Vagina (tissue), 2 donors: ENCODE measurements around the gene FRMPD4. TPM values are rescaled to one million over a fixed set of nuclear protein-coding genes. Genes with fewer than 3 reads are reported as not detected.

Experiments used
- DNase-seq, 2 donors: peaks; one replicate each; pipeline ENCODE4 v3.0.0-alpha.2; 2017; ENCODE audit errors: extremely low spot score in 2 of 2
- H3K27ac ChIP-seq: fragments of 200-600 bp; sonication (generic); one replicate; pipeline ENCODE4 v1.5.1; 2019
- H3K27me3 ChIP-seq: fragments of 200-600 bp; sonication (generic); one replicate; pipeline ENCODE4 v1.5.1; 2019
- H3K36me3 ChIP-seq, 2 donors: fragments of 200-600 bp; sonication (generic); one replicate each; pipeline ENCODE4 v1.5.1; 2017 to 2019
- H3K4me1 ChIP-seq: fragments of 200-600 bp; sonication (generic); one replicate; pipeline ENCODE4 v1.5.1; 2019
- H3K4me3 ChIP-seq, 2 donors: fragments of 200-600 bp; sonication (generic); 1 replicate in 1 of 2; 2 replicates in 1 of 2; pipeline ENCODE4 v1.5.1; 2016 to 2019
- H3K9me3 ChIP-seq: fragments of 200-600 bp; sonication (generic); one replicate; pipeline ENCODE4 v1.5.1; 2019
- CTCF ChIP-seq, 3 experiments: fragments of 450-650 bp in 2 of 3; fragments of 200-600 bp in 1 of 3; sonication (generic) in 1 of 3; IDR thresholded peaks; one replicate each; pipeline ENCODE4 v1.5.1; 2017 to 2019; ENCODE audit warnings: antibody characterized with exemption in 3 of 3, mild to moderate bottlenecking in 2 of 3, moderate library complexity in 2 of 3
- POLR2A ChIP-seq, 2 donors: fragments of 450-650 bp; IDR thresholded peaks; one replicate each; pipeline ENCODE4 v1.6.1; 2017; ENCODE audit warnings: antibody characterized with exemption in 2 of 2, mild to moderate bottlenecking in 2 of 2, moderate library complexity in 2 of 2
- POLR2AphosphoS5 ChIP-seq, 2 donors: sonication (generic); formaldehyde crosslinking; IDR thresholded peaks; one replicate each; pipeline ENCODE4 v1.9.0; 2017; ENCODE audit warnings: antibody characterized with exemption in 2 of 2, mild to moderate bottlenecking in 2 of 2, low read depth in 1 of 2; ENCODE audit not compliant: insufficient read depth in 1 of 2
- intact Hi-C: fragments of 100-400 bp; cut with DNase I; formaldehyde crosslinking; loops from one replicate; pipeline ENCODE4 v1.15.1; 2023
- total RNA-seq: library from RNA; depleted of rRNA; stranded (reverse); fragments of >200 nt; gene quantifications from one replicate; pipeline ENCODE4 v1.2.3, GENCODE V29; 2016

FRMPD4 gene
- total RNA-seq, 1 donor from 2014 or later, result not detected

- no peak overlapping the region for H3K27ac ChIP-seq
- intact Hi-C loops, result no loop called here
- TF ChIP-seq CTCF (IDR thresholded peaks at IDR 0.05) (no peak), POLR2AphosphoS5 (IDR thresholded peaks at IDR 0.05; ENCODE audit: insufficient read depth in 1 of 2, low read depth in 1 of 2) (no peak), POLR2A (IDR thresholded peaks at IDR 0.05) (no peak)
- no peak for DNase-seq
- no peaks in the 10 kb centered on the region for H3K4me1 ChIP-seq
- no peak overlapping the region for H3K4me3 ChIP-seq
- no peaks in the 10 kb centered on the region for H3K27me3 ChIP-seq
- no peaks in the 10 kb centered on the region for H3K9me3 ChIP-seq
- H3K36me3 ChIP-seq, result no peaks in the 10 kb centered on the region
Observed at GRCh38 chrX:12390301-12390700, 252.0 kb downstream of the FRMPD4 start.

- H3K4me3 ChIP-seq, result no peak overlapping the region
- no peaks in the 10 kb centered on the region for H3K36me3 ChIP-seq
- TF ChIP-seq POLR2A (IDR thresholded peaks at IDR 0.05) (no peak), POLR2AphosphoS5 (IDR thresholded peaks at IDR 0.05; ENCODE audit: insufficient read depth in 1 of 2, low read depth in 1 of 2) (no peak), CTCF (IDR thresholded peaks at IDR 0.05) (no peak)
- DNase-seq, result no peak
- no peaks in the 10 kb centered on the region for H3K9me3 ChIP-seq
- H3K27ac ChIP-seq, result no peak overlapping the region
- no peaks in the 10 kb centered on the region for H3K27me3 ChIP-seq
- no peaks in the 10 kb centered on the region for H3K4me1 ChIP-seq
- intact Hi-C loops, result no loop called here
Observed at GRCh38 chrX:12396584-12396983, 258.3 kb downstream of the FRMPD4 start.

- no peaks in the 10 kb centered on the region for H3K9me3 ChIP-seq
- intact Hi-C loops, result no loop called here
- no peak overlapping the region for H3K27ac ChIP-seq
- H3K4me3 ChIP-seq, result no peak overlapping the region
- no peak for DNase-seq
- H3K4me1 ChIP-seq, result no peaks in the 10 kb centered on the region
- no peaks in the 10 kb centered on the region for H3K36me3 ChIP-seq
- no peak for TF ChIP-seq POLR2AphosphoS5 (IDR thresholded peaks at IDR 0.05; ENCODE audit: insufficient read depth in 1 of 2, low read depth in 1 of 2)
- no peak for TF ChIP-seq CTCF (IDR thresholded peaks at IDR 0.05)
- no peak for TF ChIP-seq POLR2A (IDR thresholded peaks at IDR 0.05)
- no peaks in the 10 kb centered on the region for H3K27me3 ChIP-seq
Observed at GRCh38 chrX:12400218-12400617, 261.9 kb downstream of the FRMPD4 start.

- intact Hi-C loops, result no loop called here
- no peak for TF ChIP-seq POLR2A (IDR thresholded peaks at IDR 0.05)
- no peak for TF ChIP-seq POLR2AphosphoS5 (IDR thresholded peaks at IDR 0.05; ENCODE audit: insufficient read depth in 1 of 2, low read depth in 1 of 2)
- TF ChIP-seq CTCF (IDR thresholded peaks at IDR 0.05), result no peak
- Histone ChIP-seq H3K36me3 (no peaks in the 10 kb centered on the region), H3K27me3 (no peaks in the 10 kb centered on the region), H3K9me3 (no peaks in the 10 kb centered on the region), H3K4me3 (no peak overlapping the region), H3K4me1 (no peaks in the 10 kb centered on the region), H3K27ac (no peak overlapping the region)
- DNase-seq, result no peak
Observed at GRCh38 chrX:12401252-12401651, 263.0 kb downstream of the FRMPD4 start.

- TF ChIP-seq CTCF (IDR thresholded peaks at IDR 0.05) (no peak), POLR2A (IDR thresholded peaks at IDR 0.05) (no peak), POLR2AphosphoS5 (IDR thresholded peaks at IDR 0.05; ENCODE audit: insufficient read depth in 1 of 2, low read depth in 1 of 2) (no peak)
- no peaks in the 10 kb centered on the region for H3K9me3 ChIP-seq
- no peak overlapping the region for H3K4me3 ChIP-seq
- H3K27me3 ChIP-seq, result no peaks in the 10 kb centered on the region
- intact Hi-C loops, result no loop called here
- DNase-seq, result no peak
- no peaks in the 10 kb centered on the region for H3K4me1 ChIP-seq
- H3K27ac ChIP-seq, result no peak overlapping the region
- no peaks in the 10 kb centered on the region for H3K36me3 ChIP-seq
Observed at GRCh38 chrX:12403474-12404082, 265.3 kb downstream of the FRMPD4 start.
